ENCODE results near the gene DGCR2. TPM values are rescaled to one million over a fixed set of nuclear protein-coding genes. Genes with fewer than 3 reads are reported as not detected.

DGCR2 gene
- total and polyA plus RNA-seq, 2 of the 4 experiments (the other 2 are of a cell fraction), result 17.2 to 35.4 TPM

DNA sequence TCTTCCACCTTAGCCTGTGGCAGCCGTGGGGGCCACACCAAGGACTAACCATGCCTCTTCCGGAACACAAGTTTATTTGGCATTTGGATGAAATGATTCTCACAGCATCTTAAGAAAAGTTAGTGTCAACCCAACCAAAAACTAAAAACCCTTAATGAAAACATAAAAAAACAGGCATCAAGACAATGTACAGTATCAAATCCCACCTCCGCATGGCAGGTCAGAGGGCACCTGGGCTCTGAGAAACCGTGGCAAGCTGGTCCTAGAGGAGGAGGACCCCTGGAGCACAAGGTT, 86.0 kb downstream of the DGCR2 start:
- no CpG with 5 or more reads among the region's 4 CpGs for WGBS, 2 experiments (ENCODE audit: extremely low coverage in 2 of 2, insufficient read length in 1 of 2)
- H3K27me3 ChIP-seq (ENCODE audit: control insufficient read depth, insufficient read depth, low read length), result no peaks in the 10 kb centered on the region

More for the DNA sequence above, 86.0 kb downstream of the DGCR2 start:
- no peak overlapping the region for H3K56ac ChIP-seq (ENCODE audit: extremely low read depth, insufficient read depth, low read length)
- ChIA-PET CTCF (no interaction called here), POLR2A (ENCODE audit: unreplicated experiment) (no interaction called here)
- H3K4me1 ChIP-seq (ENCODE audit: control insufficient read depth, insufficient read depth, low read length), result no peaks in the 10 kb centered on the region
- ATAC-seq (ENCODE audit: low read depth) (no peak), DNase-seq (no peak)
- H3K18ac ChIP-seq (ENCODE audit: low read depth, low read length), result no peak overlapping the region
- no peaks in the 10 kb centered on the region; a peak in 1 of 4 replicates for H3K79me1 ChIP-seq (ENCODE audit: low read depth in 1 of 2, low read length in 2 of 2)
- H2AK5ac ChIP-seq (ENCODE audit: low read depth, low read length), result no peak overlapping the region
- peaks cover 20% of the 10 kb centered on the region for H3K36me3 ChIP-seq (ENCODE audit: control insufficient read depth, insufficient read depth, low read length)
- no peak overlapping the region for H3K4ac ChIP-seq (ENCODE audit: low read depth, low read length)
- no peak overlapping the region for H4K8ac ChIP-seq (ENCODE audit: low read depth in 2 of 2, low read length in 2 of 2)
- no peak overlapping the region for H3K9ac ChIP-seq (ENCODE audit: low read depth, low read length)
- in situ Hi-C loops (cut with MboI; ENCODE audit: low sequenced_read_pairs) (no loop called here), intact Hi-C loops (cut with micrococcal nuclease) (no loop called here), dilution Hi-C loops (cut with HindIII; ENCODE audit: low sequenced_read_pairs, unreplicated experiment) (no loop called here)
- H3K9me3 ChIP-seq (ENCODE audit: control insufficient read depth, insufficient read depth, low read length), result no peaks in the 10 kb centered on the region
- no peak overlapping the region for H3K4me3 ChIP-seq (ENCODE audit: insufficient read depth, low read depth, low read length)
- no peak overlapping the region for H2BK5ac ChIP-seq (ENCODE audit: low read depth, low read length, poor library complexity, severe bottlenecking)
- no peak overlapping the region for H2BK15ac ChIP-seq (ENCODE audit: low read depth, low read length)
- BruUV-seq (replicated peaks), result no TSS peak
- peak overlapping the region; percentile 57 for H2AK9ac ChIP-seq (replicated peaks; ENCODE audit: low read depth, low read length, poor library complexity)
- H4K5ac ChIP-seq (ENCODE audit: low read depth, low read length), result no peak overlapping the region
- no peak overlapping the region for H3K14ac ChIP-seq (replicated peaks; ENCODE audit: low read depth, low read length)
- TF ChIP-seq RAD21 (IDR thresholded peaks at IDR 0.05; ENCODE audit: low read length) (no peak), SMC3 (IDR thresholded peaks at IDR 0.05; ENCODE audit: low read depth, low read length) (no peak), MXI1 (IDR thresholded peaks at IDR 0.05; ENCODE audit: borderline replicate concordance, low read depth, low read length) (no peak), RCOR1 (IDR thresholded peaks at IDR 0.05; ENCODE audit: insufficient replicate concordance, low read length) (no peak), CHD1 (IDR thresholded peaks at IDR 0.05; ENCODE audit: low read depth, low read length) (no peak), POLR2A (IDR thresholded peaks at IDR 0.05; ENCODE audit: low read depth, low read length) (no peak), MAZ (IDR thresholded peaks at IDR 0.05; ENCODE audit: borderline replicate concordance, low read depth, low read length) (no peak), MAFK (IDR thresholded peaks at IDR 0.05; ENCODE audit: low read depth, low read length) (no peak), NFE2L2 (IDR thresholded peaks at IDR 0.05; ENCODE audit: low read depth, low read length) (no peak), CEBPB (IDR thresholded peaks at IDR 0.05; ENCODE audit: low read depth, low read length) (no peak), BHLHE40 (IDR thresholded peaks at IDR 0.05; ENCODE audit: low read depth, low read length) (no peak), FOS (IDR thresholded peaks at IDR 0.05; ENCODE audit: low read depth, low read length) (no peak), RFX5 (IDR thresholded peaks at IDR 0.05; ENCODE audit: low read depth, low read length) (no peak)
- TF ChIP-seq, protein P1, sequence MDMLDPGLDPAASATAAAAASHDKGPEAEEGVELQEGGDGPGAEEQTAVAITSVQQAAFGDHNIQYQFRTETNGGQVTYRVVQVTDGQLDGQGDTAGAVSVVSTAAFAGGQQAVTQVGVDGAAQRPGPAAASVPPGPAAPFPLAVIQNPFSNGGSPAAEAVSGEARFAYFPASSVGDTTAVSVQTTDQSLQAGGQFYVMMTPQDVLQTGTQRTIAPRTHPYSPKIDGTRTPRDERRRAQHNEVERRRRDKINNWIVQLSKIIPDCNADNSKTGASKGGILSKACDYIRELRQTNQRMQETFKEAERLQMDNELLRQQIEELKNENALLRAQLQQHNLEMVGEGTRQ (IDR thresholded peaks at IDR 0.05; ENCODE audit: low read depth, low read length), result no peak
- TF ChIP-seq, protein P2, sequence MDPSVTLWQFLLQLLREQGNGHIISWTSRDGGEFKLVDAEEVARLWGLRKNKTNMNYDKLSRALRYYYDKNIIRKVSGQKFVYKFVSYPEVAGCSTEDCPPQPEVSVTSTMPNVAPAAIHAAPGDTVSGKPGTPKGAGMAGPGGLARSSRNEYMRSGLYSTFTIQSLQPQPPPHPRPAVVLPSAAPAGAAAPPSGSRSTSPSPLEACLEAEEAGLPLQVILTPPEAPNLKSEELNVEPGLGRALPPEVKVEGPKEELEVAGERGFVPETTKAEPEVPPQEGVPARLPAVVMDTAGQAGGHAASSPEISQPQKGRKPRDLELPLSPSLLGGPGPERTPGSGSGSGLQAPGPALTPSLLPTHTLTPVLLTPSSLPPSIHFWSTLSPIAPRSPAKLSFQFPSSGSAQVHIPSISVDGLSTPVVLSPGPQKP (IDR thresholded peaks at IDR 0.05; ENCODE audit: borderline replicate concordance, low read depth, low read length), result no peak
- TF ChIP-seq, protein P3, sequence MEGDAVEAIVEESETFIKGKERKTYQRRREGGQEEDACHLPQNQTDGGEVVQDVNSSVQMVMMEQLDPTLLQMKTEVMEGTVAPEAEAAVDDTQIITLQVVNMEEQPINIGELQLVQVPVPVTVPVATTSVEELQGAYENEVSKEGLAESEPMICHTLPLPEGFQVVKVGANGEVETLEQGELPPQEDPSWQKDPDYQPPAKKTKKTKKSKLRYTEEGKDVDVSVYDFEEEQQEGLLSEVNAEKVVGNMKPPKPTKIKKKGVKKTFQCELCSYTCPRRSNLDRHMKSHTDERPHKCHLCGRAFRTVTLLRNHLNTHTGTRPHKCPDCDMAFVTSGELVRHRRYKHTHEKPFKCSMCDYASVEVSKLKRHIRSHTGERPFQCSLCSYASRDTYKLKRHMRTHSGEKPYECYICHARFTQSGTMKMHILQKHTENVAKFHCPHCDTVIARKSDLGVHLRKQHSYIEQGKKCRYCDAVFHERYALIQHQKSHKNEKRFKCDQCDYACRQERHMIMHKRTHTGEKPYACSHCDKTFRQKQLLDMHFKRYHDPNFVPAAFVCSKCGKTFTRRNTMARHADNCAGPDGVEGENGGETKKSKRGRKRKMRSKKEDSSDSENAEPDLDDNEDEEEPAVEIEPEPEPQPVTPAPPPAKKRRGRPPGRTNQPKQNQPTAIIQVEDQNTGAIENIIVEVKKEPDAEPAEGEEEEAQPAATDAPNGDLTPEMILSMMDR (conservative IDR thresholded peaks at IDR 0.05; ENCODE audit: low read depth, low read length), result no peak
- H3K23ac ChIP-seq (ENCODE audit: low read depth, low read length), result no peak overlapping the region
- H2BK20ac ChIP-seq (ENCODE audit: low read depth, low read length), result no peak overlapping the region
- no peak overlapping the region for H2BK120ac ChIP-seq (ENCODE audit: low read depth, low read length)
- no peak overlapping the region for H4K91ac ChIP-seq (ENCODE audit: insufficient read depth, low read depth, low read length)
- H3K27ac ChIP-seq (ENCODE audit: insufficient read depth, low read length), result no peak overlapping the region
- peaks cover 17% of the 10 kb centered on the region; the same call in 1 of the 2 replicates for H4K20me1 ChIP-seq (ENCODE audit: insufficient read depth, low read length)
- no peaks in the 10 kb centered on the region for H3K9me1 ChIP-seq (ENCODE audit: insufficient read depth, low read length)
- no peak overlapping the region for H3K4me2 ChIP-seq (ENCODE audit: low read depth, low read length)
- H2AFZ ChIP-seq (replicated peaks; ENCODE audit: low read length, poor library complexity), result no peak overlapping the region

Measured in IMR-90 (cell line).